GM18499 (cell line): Measurements from ENCODE around the gene LAMA4.
A peak's percentile ranks its signal among the peaks of the same experiment; 100 is the strongest.
"Not testable (repeated sequence)": the region's sequence is repeated elsewhere in the genome, so short reads cannot be mapped to it uniquely, and the experiment has no call there.

Source experiments
- ATAC-seq: cut with Tn5 transposase; IDR thresholded peaks from one replicate; pipeline ENCODE4 v1.9.1; 2021; ENCODE audit warnings: moderate number of reproducible peaks; ENCODE audit not compliant: insufficient read depth, unreplicated experiment

Gene LAMA4

DNA sequence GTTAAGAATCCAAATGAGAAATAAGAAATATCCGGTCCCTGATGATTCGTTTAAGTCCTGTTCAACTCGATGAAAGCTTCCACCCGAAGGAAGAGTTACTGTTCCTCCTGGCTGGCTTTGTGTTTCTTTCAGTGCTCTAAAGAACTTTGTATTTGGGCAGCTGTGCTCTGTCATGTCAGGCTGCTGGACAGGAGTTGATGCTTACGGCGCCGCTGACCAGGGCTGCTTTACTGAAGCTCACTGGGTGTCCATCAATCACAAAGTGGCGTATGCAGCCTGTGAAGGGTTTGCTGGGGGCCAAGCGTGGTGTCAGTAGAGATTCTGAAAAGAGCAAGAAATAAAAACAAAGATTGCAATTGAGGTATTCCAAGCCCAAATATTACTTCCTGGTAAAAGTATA, 145.1 kb downstream of the LAMA4 start:
- ATAC-seq, result no peak

DNA sequence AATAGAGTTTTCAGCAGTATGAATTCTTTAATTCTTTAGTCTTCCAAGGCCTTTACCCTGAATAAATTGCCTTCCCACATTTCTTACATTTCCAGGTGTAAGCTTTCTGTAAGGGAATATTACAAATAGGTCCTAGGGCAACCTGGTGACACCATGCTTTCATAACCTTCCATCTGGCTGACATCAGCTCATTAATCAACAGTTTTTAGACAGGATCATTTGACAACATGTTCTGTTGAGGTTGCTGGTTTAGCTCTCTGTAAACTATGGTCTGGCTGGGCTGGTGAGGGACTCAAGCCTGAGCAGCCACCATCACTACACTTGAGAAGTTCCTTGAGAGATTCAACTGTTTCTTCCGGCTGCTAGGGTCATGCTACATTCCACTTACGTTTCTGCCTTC, 147.8 kb downstream of the LAMA4 start:
- ATAC-seq, result no peak

DNA sequence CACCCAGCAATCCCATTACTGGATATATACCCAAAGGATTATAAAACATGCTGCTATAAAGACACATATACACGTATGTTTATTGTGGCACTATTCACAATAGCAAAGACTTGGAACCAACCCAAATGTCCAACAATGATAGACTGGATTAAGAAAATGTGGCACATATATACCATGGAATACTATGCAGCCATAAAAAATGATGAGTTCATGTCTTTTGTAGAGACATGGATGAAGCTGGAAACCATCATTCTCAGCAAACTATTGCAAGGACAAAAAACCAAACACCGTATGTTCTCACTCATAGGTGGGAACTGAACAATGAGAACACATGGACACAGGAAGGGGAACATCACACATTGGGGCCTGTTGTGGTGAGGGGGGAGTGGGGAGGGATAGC, 148.3 kb downstream of the LAMA4 start:
- not testable (repeated sequence) for ATAC-seq

DNA sequence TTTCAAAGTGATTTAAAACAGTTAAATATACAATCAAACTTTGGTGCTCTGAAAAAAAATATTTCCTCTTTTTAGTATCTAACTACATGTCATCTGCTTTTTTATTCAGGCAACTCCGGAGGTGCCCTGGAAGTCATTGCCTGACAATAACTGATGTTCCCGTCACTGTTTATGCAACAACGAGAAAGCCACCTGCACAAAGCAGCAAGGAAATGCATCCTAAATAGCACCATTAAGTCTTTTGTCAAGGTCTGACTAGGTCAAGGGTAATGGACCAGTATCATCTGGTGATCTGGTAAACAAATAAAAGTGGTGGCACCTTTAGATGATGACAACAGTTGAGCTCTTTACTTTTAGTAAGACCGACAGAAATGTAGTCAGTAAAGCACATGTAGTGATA, 153.8 kb downstream of the LAMA4 start:
- no peak for ATAC-seq

DNA sequence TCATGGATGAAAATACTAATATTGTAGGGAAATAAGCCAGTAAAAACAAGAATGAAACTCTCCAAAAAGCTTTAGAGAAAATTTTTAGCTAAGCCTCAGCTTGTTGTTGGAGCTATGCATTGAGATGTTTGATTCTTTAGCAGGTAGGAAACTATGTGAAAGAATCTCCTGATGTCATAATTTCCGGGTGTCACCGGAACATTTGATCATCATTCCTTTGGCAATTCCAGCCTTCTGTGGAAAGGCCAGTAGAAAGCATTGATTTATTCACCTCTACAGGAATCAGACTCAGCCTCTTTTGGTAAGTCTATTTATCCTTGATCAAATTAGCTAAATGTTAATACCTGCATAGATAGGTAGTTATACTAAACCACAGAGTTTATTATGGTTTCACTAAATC, 157.5 kb downstream of the LAMA4 start:
- ATAC-seq, result no peak

DNA sequence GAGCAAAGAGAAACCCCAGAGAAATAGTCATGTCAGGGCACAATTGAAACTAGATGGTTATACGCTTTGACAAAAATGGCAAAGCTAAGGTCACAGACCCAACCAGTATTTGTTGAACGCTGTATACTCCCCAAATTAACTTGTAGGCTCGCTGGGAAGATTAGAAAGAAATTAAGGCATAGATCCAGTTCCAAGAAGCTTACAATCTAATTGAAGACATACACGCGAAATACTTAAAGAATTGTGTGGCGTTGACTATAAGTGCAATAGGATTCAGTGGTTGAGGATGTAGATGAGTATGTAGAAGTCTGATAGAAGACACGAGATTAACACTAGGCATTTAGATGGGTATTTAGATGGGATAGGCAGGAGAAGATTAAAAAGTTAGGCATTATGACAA, 166.5 kb downstream of the LAMA4 start:
- peak; percentile 0 for ATAC-seq

DNA sequence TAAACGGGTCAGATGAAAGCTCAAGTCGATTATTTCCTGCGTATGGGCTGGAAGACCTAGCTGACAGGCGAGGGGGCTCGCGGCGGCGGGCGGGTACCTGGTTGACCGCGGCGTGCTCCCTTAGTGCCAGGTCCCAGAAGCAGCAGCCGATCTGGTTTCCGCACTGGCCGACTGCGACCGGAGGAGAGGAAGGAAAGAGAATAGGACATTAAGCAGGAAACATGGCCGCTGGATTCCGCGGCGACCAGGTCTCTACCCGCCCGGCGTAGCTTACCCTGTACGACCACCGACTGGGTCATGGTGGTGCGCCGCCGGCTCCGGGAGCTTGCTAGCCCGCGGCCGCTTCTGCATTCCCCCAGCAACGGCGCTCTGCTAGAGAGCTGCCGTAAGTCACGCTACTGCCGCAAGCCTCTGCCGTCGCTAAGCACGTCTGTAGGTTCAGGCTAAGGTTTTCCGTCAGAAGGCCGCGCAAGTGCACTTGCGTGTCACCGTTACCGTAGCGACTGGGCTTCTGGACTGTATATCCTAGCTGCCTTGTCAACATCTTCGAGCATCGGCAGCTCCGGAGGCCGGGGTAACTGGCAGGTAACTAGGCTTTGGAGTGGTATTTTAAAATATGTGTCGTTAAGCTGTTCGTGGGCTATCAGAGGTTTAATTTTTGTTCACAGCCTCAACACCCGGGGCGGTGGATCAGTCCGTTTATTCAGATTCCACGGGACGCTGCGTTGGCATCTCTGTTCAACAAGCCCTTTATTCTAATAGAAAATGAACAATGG, 167.0 kb downstream of the LAMA4 start, which contains the start of the genes FAM229B and TUBE1:
FAM229B (plus strand) TSS at position 456 of the 776 bp plus-strand sequence. CDS start 11,693 bp downstream, outside the sequence.
TUBE1 (minus strand) TSS at position 347 of the 776 bp plus-strand sequence; CDS start at position 299, 48 bp downstream.
- ATAC-seq, result peak; percentile 93

DNA sequence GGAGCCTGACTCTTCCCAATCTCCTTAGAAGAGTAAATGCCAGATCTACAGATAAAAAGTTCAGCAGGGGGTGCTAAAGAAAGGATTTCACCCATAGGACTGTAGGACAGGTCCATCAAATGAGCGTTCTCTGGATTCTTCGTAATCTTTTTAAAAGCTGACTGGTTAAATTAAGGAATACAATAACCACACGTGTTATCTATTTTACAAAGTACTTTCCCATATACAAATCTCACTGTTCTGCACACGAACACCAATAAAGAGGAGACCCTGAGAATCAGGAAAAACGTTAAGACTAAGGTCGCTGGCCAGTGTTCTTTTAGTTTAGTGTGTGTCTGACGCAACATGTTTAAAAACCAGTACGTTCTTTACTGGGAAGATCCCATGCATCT, 167.6 kb downstream of the LAMA4 start:
- peak; percentile 19 for ATAC-seq

DNA sequence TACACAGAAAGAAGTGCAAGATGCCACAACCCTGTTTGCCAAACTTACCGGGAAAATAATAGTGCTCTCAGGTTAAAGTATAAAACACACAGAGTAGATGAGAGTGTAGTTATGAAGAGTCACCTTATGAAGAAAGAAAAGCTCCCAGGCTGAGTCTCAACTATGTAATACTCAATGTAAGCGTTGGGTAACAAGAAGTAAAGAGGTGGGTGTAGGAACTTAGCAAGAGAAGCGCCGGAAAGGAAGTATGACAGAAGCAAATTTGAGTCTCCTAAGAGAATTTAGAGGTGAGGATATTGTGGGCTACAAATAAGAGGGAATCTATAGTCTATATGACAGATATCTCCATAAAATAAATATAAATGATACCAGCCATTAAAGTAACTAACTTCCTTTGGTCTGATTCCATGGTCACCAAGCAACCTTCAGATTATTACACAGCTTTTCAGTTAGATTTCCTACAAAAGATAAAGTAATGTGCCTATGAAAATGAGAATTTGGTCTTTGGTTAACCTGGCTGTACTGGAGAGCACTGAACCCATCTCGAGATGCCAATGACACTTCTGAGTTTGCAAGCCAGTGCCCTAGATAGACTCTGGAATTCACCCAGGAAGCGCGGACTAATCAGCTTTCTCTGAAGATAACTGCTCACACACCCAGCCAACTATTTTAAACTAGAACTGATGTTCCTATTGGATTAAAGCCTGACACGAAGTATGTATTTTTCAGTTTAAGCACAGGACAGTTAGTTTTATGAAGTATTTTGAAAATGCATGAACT, 168.9 kb downstream of the LAMA4 start:
- ATAC-seq, result no peak

DNA sequence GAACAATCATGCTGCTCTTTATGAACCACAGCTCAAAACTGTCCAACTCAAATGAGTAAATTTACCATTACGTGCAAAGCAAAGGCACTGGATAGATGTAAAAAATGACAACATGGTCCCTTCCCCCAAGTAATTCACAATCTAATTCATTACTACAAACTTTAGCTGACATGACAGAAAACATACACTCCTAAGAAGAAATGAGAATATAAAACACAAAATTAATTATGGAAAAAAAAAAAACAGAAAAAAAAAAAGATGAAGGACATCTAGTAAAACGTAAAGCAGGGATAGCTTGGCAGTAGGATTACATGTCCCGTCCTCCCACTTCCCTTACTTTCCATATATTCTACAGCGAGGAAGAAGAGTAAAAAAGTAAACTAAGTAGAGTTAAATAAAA, 172.8 kb downstream of the LAMA4 start:
- no peak for ATAC-seq

DNA sequence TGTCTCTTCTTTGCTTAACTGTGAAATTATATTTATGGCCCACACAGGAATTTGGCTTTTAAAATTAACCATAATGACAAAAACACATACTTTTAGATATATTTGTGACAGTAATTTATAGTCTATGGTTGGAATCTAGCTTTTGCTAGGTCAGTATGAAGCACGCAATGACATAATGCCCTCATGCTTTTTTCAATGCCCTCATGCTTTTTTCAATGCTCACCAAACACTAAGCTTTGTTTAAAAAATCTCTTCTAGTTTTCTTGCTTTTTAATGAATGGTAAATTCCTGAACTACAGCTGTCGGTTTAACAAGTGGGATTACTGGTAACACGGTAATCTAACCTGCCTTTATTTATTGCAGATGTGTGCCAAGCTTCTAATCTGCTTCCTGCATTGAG, 187.8 kb downstream of the LAMA4 start:
- no peak for ATAC-seq

DNA sequence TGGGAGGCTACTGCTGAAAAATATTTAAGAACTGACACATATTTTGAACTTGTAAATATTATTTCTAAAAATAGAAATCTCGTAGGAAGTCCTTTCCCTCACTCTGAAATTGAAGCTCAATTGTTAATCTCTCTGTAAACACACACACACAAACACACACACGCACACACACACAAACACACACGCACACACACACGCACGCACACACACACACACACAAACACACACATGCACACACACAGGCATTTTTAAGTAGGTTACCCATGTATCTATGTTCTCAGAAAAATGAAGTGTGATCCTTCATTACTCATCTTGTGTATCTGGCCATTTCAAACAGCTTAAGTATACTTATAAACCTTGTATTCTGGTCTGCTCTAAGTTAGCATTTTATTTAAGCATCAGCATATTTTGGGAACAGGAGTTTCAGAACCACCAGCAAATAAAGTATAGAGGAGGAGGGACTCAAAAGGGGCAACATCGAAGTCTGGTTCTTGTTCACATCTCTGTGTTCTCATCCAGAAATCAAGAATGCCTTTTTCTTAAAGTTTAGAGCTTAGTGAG, 188.9 kb downstream of the LAMA4 start:
- ATAC-seq, result no peak

DNA sequence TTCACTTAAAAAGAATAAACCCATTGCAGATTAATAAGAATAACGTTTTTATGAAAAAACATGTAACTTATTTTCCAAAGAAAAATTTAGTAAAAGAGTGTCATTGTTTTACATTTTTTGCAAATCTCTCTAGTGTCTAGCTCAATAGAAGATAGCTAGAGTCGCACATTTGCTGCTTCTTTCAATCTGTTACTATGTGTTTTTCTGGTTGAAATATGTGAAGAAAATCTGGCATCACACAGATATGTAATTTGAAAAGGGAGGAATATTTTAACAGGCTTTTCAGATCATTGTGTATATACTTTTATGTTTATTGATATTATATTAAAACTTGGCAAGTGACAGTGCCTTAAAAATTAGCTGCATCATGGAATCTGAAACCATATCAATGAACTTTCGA, 191.4 kb downstream of the LAMA4 start:
- no peak for ATAC-seq

DNA sequence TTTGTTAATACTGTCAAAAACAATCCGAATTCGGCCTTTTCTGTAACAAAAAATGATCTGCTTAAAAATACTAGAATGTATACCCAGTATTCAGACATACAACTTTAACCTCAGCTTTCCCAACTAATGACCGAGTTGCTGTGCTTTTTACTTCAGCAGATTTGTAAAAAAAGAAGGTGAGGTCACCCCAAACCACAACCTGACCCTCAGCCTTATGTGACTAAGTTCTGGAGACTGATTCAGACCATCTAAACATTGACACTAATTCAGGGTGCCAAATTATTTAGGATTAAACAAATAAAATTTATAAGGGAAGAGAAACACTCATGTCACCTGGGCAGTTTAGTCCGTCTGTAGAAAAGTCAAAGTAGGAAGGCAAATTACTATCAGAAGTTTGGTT, 192.8 kb downstream of the LAMA4 start:
- ATAC-seq, result no peak
